ENCODE data around the gene P2RY2. TPM values are rescaled to one million over a fixed set of nuclear protein-coding genes. Genes with fewer than 3 reads are reported as not detected.

P2RY2 gene
- total and polyA plus RNA-seq, 4 donors, result 1.8 to 3.7 (median 2.2) TPM

DNA sequence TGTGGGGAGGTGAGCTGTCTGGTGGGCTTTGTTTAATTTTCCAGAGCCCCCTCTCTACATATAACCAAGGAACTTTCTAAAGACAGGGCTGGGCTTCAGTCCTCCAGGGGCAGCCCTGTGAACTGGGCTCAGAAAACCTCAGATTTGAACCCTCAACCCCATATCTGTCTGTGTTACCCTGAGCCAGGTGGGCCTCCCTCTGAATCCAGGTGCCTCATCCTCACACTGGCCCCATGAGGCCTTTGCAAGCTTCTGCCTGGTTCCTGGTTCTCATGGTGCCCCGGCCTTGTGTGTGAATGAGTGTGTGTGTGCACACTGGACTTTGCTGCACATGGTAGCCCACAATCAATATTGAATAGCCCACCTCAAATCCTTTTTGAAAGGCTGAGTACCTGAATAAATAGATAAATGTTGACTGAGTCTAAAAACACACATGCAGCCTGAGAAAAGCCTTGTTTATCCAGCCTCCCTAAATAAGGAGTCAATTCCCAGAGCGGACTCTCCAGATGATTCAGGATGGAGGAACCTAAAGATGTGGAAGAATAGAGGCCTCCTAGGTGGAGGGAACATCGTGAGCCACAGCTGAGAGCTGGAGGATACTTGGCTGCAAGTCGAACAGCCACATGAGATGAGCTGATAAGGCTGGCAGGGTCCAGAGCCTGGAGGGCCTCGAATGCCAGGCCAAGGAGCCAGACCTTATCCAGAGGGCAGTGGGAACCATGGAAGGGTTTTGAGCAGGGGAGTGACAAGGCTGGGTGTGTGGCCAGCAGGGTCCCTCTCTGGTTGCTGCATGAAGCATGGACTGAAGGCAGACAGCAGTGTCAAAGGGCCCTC lies 28.1 kb upstream of the P2RY2 start:
- 82% methylated on average over 5 of the region's 5 CpGs for WGBS
- Histone ChIP-seq H3K27me3 (ENCODE audit: control insufficient read depth in 4 of 4, insufficient read depth in 4 of 4, low read length in 3 of 4) (no peaks in the 10 kb centered on the region), H3K9ac (ENCODE audit: low read depth in 1 of 2, low read length in 2 of 2) (no peak overlapping the region), H3K9me3 (ENCODE audit: control insufficient read depth in 4 of 4, low read length in 3 of 4) (no peaks in the 10 kb centered on the region), H3K36me3 (ENCODE audit: control insufficient read depth in 4 of 4, insufficient read depth in 3 of 4, low read depth in 1 of 4, low read length in 3 of 4) (no peaks in the 10 kb centered on the region), H3K4me3 (ENCODE audit: low read depth in 1 of 3, low read length in 3 of 3) (no peak overlapping the region), H3K4me1 (ENCODE audit: control insufficient read depth in 4 of 4, insufficient read depth in 4 of 4, low read length in 3 of 4) (peaks cover 0 to 3% (median 0%) of the 10 kb centered on the region in 4 donors), H3K27ac (ENCODE audit: low read depth in 1 of 2, low read length in 2 of 2) (no peak overlapping the region)
- TF ChIP-seq, protein P1, sequence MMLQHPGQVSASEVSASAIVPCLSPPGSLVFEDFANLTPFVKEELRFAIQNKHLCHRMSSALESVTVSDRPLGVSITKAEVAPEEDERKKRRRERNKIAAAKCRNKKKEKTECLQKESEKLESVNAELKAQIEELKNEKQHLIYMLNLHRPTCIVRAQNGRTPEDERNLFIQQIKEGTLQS (IDR thresholded peaks at IDR 0.05), result no peak
- no peak for TF ChIP-seq HNF4G (IDR thresholded peaks at IDR 0.05)
- no peak for TF ChIP-seq YY1 (IDR thresholded peaks at IDR 0.05)
- TF ChIP-seq NR2F2 (IDR thresholded peaks at IDR 0.05), result no peak
- TF ChIP-seq, protein P2, sequence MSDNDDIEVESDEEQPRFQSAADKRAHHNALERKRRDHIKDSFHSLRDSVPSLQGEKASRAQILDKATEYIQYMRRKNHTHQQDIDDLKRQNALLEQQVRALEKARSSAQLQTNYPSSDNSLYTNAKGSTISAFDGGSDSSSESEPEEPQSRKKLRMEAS (IDR thresholded peaks at IDR 0.05), result no peak
- TF ChIP-seq FOXA1 (IDR thresholded peaks at IDR 0.05), result no peak
- no peak for TF ChIP-seq RXRA (IDR thresholded peaks at IDR 0.05)
- no peak for TF ChIP-seq EGR1 (IDR thresholded peaks at IDR 0.05; ENCODE audit: low read depth in 2 of 2)
- TF ChIP-seq TAF1 (conservative IDR thresholded peaks at IDR 0.05), result no peak
- TF ChIP-seq, protein P3, sequence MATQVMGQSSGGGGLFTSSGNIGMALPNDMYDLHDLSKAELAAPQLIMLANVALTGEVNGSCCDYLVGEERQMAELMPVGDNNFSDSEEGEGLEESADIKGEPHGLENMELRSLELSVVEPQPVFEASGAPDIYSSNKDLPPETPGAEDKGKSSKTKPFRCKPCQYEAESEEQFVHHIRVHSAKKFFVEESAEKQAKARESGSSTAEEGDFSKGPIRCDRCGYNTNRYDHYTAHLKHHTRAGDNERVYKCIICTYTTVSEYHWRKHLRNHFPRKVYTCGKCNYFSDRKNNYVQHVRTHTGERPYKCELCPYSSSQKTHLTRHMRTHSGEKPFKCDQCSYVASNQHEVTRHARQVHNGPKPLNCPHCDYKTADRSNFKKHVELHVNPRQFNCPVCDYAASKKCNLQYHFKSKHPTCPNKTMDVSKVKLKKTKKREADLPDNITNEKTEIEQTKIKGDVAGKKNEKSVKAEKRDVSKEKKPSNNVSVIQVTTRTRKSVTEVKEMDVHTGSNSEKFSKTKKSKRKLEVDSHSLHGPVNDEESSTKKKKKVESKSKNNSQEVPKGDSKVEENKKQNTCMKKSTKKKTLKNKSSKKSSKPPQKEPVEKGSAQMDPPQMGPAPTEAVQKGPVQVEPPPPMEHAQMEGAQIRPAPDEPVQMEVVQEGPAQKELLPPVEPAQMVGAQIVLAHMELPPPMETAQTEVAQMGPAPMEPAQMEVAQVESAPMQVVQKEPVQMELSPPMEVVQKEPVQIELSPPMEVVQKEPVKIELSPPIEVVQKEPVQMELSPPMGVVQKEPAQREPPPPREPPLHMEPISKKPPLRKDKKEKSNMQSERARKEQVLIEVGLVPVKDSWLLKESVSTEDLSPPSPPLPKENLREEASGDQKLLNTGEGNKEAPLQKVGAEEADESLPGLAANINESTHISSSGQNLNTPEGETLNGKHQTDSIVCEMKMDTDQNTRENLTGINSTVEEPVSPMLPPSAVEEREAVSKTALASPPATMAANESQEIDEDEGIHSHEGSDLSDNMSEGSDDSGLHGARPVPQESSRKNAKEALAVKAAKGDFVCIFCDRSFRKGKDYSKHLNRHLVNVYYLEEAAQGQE (IDR thresholded peaks at IDR 0.05), result no peak
- TF ChIP-seq RAD21 (IDR thresholded peaks at IDR 0.05), result no peak
- TF ChIP-seq SP1 (IDR thresholded peaks at IDR 0.05), result no peak
- no peak for TF ChIP-seq GABPA (IDR thresholded peaks at IDR 0.05 in 1 of 2, conservative IDR thresholded peaks at IDR 0.05 in 1 of 2)
- TF ChIP-seq, protein P4, sequence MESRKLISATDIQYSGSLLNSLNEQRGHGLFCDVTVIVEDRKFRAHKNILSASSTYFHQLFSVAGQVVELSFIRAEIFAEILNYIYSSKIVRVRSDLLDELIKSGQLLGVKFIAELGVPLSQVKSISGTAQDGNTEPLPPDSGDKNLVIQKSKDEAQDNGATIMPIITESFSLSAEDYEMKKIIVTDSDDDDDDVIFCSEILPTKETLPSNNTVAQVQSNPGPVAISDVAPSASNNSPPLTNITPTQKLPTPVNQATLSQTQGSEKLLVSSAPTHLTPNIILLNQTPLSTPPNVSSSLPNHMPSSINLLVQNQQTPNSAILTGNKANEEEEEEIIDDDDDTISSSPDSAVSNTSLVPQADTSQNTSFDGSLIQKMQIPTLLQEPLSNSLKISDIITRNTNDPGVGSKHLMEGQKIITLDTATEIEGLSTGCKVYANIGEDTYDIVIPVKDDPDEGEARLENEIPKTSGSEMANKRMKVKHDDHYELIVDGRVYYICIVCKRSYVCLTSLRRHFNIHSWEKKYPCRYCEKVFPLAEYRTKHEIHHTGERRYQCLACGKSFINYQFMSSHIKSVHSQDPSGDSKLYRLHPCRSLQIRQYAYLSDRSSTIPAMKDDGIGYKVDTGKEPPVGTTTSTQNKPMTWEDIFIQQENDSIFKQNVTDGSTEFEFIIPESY (IDR thresholded peaks at IDR 0.05), result no peak
- TF ChIP-seq, protein P5, sequence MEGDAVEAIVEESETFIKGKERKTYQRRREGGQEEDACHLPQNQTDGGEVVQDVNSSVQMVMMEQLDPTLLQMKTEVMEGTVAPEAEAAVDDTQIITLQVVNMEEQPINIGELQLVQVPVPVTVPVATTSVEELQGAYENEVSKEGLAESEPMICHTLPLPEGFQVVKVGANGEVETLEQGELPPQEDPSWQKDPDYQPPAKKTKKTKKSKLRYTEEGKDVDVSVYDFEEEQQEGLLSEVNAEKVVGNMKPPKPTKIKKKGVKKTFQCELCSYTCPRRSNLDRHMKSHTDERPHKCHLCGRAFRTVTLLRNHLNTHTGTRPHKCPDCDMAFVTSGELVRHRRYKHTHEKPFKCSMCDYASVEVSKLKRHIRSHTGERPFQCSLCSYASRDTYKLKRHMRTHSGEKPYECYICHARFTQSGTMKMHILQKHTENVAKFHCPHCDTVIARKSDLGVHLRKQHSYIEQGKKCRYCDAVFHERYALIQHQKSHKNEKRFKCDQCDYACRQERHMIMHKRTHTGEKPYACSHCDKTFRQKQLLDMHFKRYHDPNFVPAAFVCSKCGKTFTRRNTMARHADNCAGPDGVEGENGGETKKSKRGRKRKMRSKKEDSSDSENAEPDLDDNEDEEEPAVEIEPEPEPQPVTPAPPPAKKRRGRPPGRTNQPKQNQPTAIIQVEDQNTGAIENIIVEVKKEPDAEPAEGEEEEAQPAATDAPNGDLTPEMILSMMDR (IDR thresholded peaks at IDR 0.05; ENCODE audit: low read depth, low read length, missing input control), result no peak
- DNase-seq (ENCODE audit: low spot score), result no peak

Measured in liver (tissue), 9 donors.